ENCODE measurements around the gene MED26. TPM values are rescaled to one million over a fixed set of nuclear protein-coding genes. Genes with fewer than 3 reads are reported as not detected.
"Not testable (repeated sequence)": the region's sequence is repeated elsewhere in the genome, so short reads cannot be mapped to it uniquely, and the experiment has no call there.

MED26 gene
- total RNA-seq, 1 donor from 2014 or later = 6.3 TPM

DNA sequence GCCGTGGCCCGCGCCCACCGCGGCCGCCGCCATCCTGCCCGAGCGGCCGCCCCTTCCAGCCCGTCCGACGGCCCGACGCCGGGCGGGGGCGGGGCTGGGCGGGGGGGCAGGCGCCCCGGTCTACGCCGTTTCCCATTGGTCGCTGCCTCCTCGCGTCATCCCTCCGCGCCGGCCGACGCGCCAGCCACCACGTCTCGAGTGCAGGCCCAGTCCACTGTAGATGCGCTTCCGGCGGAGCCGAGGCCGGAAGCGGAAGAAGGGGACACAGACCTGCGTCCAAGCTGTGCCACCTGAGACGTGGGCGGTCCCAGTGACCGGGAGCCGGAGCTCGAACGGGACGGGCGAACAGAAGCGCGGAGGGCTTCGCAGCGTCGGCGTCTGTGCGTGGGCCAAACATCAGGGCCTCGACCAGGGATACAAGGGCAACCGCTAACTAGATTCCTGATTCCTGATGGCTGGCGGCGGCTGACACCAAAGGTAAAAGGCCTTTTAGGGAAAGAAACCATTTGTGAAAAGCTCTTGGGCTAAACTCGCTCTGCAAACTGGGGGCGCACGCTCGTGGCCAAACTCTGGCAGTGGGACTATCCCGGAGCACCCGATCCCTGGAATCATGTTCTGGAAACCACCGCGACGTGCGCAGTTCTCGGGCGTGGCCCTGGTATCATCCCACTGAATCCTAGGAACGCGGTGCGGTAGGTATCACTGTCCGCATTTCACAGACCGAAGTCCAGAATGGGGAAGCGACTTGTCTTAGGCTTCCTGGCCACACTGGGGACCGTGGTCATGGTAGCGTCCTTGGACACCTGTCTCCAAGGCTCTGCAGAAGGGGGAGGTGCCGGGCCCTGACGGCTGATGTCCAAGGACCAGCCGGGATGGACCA, 55.4 kb downstream of the MED26 start, which contains the start of gene SLC35E1:
TSS of gene SLC35E1 (minus strand) at position 84 of the 880 bp plus-strand sequence. CDS start at position 33, 51 bp downstream.
- peak; percentile 95 for ATAC-seq

DNA sequence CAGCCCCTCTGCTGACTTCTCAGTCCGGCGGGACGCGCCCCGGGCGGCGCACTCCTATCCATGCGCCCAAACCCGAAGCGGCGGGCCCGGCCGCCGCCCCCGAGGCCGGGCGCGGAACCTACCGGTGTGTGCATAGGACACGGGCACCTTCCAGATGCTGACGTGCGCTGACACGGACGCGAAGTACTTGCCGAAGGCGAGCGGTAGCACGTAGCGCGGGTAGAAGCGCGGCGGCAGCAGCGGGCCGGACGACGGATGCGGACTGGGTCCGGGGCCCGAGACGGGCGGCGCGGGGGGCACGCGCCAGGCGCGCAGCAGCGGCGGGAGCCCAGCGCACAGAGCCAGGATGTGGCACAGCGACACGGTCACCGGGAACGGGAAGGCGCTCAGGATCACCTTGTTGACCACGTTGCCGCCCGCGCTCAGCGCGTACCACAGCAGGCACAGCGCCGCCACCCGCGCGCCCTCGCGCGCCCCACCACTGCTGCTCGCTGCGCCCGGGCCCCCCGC, 56.1 kb downstream of the MED26 start:
- peak; percentile 23 for ATAC-seq

DNA sequence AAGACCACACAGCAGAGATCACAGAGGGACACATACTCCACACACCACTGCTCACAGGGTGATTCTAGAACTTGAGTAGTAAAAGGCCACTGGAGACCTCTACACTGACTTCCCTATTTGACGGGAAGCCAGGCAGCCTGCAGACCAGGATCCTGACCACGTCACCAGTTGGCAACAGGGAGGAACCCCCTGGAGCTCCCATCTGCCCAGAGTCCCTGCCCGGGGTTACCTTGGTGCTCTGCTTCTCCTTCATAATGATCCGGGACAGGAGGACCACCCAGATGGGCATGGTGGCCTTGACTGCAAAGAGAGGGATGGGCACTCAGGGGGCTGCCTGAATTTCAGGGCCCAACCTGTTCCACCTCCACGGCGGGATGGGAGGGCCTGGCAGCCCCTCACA, 56.7 kb downstream of the MED26 start:
- no peak for ATAC-seq

DNA sequence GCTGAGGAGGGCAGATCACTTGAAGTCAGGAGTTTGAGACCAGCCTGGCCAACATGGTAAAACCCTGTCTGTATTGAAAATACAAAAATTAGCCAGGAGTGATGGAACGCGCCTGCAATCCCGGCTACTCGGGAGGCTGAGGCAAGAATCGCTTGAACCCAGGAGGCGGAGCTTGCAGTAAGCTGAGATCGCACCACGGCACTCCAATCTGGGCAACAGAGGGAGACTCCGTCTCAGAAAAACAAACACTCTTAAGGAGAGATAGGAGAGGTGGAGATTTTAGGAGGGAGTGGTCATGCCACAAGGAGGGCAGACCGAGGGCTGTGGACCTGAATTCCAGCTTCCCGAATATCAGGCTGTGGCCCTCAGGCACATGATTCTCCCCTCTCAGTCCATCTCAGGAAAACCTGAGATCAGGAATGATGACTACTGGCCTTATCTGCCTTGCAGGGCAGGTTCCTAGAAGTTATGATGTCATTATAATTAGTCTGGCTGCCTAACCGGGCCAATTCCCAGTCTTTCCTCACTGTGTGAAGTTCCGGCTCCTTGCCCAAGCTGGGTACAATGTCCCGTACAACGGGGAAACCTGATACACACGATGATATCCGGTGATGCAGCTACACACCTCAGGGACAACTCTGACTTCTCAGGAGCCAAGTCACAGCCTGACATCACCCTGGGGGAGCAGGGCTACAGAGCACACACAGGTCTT, 58.2 kb downstream of the MED26 start:
- ATAC-seq = no peak

DNA sequence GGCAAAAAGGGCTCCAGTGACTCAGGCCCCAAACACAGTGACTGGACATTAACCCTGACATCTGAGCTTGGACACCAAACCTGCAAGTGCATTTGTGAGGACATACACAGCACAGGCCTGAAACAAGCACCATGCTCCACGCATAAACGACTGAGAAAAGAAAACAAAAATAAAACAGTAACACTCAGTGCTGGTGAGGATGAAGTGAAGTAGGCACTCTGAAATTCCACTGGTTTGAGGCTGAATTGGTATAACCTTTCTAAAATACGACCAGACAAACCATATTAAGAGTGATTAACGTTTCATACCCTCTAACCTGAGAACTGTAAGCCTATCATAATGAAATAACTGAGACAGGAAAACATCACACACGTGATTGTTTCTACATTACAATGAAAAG, 61.3 kb downstream of the MED26 start:
- no peak for ATAC-seq

DNA sequence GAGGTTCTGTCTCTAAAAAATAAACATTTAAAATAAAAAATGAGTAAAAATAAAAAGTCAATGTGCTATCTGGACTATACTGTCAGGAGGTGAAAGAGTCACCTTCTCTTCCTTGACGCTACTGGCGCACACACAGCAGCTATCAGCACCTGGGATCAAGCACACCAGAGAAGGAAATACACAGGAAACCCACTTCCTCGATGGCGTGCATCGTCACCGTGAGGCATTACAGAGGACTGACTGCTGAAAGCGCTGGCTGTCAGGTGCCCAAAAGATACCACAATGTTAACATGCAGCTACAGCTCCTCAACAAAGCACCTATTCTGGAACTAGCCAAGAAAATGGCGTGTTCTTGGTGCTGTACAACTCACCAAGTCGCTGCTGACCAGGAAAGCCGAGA, 61.8 kb downstream of the MED26 start:
- ATAC-seq = peak; percentile 24

DNA sequence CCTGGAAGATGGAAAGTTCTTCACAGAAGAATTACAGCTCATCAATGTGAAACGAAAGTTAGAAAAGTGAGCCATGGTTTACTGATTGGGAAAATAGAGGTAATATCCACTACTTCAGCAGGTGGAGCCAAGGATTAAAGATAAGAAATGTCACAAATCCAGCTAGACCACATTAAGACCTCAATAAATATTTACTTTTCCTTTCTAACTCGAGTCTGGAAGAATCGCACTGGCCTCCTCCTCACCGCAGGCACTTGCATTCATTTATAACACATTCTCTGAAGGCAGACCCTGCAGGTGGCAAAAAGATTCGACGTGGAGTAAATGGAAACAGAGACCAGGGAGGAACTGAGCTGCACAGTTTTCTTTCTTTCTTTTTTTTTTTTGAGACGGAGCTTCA, 63.2 kb downstream of the MED26 start:
- ATAC-seq = no peak

DNA sequence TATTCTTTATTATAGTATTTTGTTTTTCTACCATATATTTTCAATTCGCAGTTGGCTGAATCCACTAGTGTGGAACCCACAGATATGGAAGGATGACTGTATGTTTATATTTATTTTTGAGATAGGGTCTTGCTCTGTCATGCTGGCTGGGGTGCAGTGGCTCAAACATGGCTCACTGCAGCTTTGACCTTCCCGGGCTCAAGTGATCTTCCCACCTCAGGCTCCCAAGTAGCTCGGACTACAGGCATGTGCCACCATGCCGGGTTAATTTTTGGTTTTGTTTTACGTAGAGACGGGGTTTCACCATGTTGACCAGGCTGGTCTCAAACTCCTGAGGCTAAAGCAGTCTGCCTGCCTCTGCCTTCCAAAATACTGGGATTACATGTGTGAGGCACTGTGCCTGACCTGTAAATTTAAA, 65.4 kb downstream of the MED26 start:
- ATAC-seq = no peak

DNA sequence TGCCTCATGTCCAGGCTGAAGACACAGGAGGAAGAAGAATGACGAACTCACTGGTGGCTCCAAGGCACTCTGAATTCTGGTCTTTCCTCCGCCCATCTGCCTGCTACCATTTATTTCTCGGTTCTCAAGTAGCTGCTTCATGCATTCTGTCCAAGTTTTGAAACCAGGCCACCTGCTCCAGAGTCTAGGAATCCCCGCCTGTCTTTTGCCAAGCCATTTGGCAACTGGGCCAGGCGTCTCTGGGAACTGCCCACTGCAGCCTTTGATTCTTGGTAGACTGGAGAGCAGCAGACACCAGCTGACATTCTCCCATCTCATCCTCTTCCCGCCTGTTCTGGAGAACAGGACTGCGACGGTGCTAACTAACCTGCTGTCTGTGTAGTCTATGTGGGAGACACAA, 66.6 kb downstream of the MED26 start:
- ATAC-seq = no peak

DNA sequence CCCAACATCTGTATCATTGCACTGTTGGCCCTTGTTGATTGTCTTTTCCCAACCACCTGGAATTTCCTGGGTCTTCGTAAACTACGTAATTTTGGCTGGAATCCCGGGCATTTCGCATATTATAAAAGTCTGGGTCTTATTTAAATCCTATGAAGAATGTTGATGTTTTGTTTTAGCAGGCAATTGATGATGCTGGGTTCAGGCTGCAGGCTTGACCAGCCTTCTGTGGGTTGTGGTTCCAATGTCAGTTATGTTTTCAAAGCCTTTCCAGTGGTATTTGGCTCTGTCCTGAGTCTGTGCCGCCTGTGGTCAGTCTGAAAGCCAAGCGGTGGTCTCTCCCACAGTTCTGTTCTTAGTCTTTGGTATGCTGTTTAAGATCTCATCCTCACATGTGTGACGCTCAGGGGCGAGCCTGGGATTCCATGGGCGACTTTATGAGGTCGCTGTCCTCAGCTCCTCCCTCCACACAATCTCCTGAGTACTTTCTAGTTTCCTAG, 68.2 kb downstream of the MED26 start:
- no peak for ATAC-seq

DNA sequence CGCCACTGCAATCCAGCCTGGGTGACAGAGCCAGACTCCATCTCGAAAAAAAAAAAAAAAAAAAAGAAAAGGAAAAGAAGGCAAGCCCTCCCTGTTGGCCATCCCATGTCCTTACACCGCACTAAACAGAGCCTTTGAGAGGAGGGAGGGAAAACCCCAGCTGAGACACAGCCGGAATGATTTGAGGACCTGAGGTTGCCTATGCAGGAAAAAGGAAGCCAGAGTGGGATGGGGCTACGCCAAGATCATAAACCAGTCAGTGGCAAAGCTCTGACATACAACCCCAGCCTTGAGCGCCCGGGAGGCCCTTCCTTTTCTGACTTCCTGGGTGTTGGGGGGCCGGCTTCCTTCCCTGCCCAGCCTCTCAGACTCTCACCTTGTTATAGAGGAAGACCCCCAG, 73.2 kb downstream of the MED26 start:
- no peak for ATAC-seq

DNA sequence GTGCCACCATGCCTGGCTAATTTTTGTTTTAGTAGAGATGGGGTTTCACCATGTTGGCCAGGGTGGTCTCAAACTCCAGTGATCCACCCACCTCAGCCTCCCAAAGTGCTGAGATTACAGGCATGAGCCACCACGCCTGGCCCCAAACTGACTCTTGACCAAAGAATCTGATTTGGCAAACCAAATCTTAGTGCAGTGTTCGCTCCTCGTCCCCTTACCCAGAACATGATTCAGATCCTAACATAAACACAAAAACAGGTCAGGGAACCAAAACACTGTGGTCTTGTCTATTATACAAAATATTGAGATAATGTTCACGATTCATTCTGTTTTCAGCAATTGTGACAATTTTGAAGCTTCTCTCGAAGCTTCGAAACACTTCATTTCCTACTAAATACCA, 76.1 kb downstream of the MED26 start:
- not testable (repeated sequence) for ATAC-seq

DNA sequence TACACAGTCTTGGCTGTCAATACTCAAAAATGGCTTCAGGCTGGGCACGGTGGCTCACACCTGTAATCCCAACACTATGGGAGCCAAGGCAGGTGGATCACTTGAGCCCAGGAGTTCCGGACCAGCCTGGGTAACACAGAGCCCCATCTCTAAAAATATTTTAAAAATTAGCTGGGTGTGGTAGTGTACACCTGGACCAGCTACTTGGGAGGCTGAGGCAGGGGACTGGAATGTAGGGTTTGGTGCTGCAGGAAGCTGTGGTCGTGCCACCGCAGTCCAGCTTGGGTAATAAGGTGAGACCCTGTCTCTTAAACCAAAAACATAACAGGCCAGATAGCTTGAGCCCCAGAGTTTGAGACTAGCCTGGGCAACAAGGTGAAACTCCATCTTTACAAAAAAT, 79.0 kb downstream of the MED26 start:
- ATAC-seq = no peak

DNA sequence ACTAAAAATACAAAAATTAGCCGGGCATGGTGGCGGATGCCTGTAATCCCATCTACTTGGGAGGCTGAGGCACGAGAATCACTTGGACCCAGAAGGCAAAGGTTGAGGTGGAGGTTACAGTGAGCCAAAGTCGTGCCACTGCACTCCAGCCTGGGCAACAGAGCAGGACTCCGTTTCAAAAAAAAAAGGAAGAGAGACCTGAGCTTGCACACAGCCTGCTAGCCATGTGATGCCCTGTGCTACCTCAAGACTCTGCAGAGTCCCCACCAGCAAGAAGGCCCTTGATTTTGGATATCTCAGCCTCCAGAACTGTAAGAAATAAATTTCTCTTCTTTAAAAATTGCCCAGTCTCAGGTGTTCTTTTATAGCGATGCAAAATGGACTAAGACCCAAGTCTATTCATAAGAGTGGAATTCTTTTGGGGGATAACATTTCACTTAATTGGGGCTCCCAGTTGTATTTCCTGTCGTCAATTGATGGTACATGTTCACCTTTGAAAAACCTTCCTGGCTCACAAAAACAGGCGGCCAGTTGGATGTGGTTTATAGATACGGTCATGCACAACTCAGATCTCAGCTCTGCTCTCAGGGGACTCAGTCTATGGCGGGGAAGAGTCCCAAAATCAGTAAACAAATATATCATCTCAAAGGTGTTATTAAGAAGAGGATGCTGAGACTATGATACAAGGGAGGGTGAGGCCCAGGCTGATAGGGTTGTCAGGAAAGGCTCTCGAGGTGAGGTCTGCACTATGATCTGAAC, 83.4 kb downstream of the MED26 start:
- no peak for ATAC-seq

DNA sequence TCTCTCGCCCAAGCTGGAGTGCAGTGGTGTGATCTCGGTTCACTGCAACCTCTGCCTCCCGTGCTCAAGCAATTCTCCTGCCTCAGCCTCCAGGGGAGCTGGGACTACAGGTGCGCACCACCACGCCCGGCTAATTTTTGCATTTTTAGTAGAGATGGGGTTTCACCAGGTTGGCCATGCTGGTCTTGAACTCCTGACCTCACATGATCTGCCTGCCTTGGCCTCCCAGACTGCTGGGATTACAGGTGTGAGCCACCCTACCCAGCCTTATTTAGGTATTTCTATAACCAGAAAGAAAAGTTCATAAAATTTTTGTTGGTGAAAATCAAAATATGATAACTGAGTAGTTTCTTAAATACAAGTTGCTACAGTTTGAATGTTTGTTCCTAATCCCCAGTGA, 84.3 kb downstream of the MED26 start:
- not testable (repeated sequence) for ATAC-seq

DNA sequence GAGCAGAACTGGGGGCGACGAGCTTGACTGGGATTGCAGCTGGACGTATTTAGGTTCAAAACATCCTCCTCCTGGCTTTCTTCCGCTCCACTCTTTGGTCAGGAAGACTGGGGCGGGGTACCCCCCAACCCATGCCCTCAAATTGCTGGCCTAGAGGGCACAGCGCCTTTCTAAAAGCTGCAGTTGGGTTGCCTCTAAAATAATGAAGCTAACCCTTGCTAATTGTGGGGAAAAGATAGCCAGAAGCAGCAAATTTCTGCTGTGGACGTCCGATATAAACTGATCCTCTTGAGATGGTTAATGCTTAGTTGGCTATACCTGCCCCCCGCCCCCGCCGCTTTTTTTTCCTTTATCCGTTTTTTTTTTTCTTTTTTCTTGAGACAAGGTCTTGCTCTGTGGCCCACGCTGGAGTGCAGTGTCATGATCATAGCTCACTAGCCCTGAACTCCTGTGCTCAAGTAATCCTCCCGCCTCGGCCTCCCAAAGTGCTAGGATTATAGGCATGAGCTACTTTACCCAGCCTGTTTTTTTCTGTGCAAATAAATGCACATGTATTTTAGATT, 85.0 kb downstream of the MED26 start:
- ATAC-seq = no peak

DNA sequence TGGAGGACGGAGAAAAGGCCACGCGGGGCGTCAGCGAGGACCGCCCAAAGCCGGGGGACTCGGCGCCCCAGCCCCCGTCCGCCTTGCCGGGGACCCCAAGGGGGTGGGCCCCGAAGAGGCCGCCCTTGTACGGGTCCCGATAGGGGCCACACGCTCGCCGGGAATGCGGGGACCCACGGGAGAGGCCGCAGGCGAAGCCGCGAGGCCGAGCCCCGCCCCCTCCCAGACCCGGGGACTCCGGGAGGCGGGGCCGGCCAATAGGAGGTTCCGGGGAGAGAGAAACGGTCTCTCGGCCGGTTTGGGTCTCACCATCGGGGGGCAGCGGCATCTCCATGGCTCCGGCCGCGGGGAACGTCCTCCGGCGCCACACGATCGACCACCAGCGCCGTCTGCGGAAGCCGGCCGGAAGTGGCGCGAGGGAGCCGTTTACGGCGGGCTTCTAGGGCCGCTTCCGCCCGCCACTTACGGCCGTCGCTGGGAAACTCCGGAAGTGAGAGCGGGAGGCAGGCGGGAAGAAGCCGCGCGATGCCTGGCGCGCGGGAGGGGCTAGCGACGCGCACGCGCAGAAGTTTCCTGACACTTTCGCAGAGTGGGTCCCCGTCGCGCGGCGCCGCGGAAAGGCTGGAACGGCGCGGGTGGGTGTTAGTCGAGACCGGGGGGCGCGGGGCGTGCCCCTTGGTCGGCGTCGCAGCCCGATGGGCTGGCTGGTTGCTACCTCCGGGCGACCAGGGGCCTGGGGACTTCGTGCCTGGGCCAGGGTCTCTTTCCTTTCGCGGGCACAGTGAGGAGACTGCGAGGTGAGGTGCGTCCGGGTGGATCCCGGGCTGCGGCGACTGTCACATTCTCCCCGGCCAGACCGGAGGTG, 85.7 kb downstream of the MED26 start, which contains the start of gene CHERP:
TSS of gene CHERP (minus strand) at position 393 of the 865 bp plus-strand sequence. CDS start at position 334, 59 bp downstream.
- peak; percentile 95 for ATAC-seq

DNA sequence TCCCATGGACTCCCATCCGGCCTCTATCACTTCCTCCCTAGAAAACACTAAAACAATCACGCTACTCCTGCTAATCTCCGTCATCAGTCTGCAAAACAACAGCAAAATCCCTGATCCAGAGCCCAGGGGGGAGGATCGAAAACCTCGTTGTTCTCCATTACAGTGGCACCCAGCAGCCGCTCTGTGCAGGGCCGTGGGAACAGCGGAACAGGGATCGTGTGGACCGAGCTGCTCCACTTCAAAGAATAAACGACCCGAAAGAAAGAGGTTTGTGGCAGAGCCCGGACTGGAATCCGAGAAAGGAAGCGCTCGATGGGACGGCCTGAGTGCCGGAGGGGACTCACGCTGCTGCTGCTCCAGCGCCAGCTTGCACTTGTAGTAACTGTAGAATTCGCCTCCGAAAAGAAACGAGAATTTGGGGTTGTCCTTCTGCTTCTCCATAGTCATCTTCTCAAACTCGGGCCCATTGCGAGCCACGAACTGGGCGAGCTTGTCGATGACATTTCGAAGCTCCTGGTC, 86.4 kb downstream of the MED26 start:
- peak; percentile 2 for ATAC-seq

DNA sequence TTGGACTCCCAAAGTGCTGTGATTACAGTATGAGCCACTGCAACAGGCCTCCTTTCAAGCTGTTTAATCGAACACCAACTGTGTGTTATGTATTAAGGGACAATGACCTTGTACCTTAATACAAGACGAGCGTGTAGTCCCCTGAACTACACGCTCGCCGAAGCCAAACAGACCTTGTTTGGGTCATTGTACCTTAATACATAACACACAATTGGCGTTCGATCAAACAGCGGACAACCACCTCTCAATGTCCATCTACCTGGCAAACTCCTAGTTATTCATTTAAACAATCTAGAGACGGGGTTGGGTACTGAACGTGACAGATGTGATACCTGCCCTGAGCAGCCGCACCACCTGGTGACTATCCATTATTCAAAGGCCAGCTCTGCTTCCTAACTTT, 87.1 kb downstream of the MED26 start:
- ATAC-seq = no peak

DNA sequence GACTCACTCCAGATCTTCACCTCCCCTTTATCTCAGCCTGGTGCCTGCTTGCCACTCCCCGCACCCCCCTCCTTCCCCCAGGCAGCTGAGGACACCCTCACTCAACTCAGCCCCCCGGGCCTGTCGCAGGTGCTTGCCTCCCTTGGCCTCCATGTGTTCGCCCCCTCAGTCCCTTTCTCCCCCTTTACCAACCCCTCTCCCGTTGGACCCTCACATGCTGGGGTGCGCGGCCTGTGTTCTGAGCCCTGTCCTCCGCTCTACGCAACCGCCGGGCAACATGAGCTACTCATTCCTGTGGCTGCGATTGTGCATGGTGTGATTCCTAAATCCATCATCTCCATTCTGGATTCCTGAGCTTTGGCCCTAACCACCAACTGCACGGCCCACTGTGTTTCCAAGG, 90.9 kb downstream of the MED26 start:
- no peak for ATAC-seq

DNA sequence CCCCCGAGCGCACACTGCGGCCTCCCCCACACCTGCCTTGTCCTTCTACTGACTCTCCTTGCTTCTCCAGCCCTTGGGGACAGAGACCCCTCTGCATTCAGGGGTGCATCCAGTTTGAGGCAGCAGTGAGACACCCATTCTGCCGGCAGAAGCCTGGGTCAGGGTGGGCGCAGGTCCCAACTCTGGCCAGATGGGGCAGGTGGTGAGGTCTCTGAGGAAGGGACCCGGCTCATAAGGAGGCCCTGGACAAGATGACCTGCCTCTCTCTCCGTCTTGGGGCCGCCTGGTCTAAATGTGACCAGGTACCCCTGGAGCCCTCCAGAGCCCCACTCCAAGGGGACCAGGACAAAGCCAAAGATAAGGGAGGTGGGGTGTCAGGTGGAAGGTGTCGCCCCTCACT, 91.9 kb downstream of the MED26 start:
- no peak for ATAC-seq

Measured in esophagus mucosa (tissue), 1 donor.